ENCODE measurements around the gene RUNX1. TPM values are rescaled to one million over a fixed set of nuclear protein-coding genes. Genes with fewer than 3 reads are reported as not detected.

The RUNX1 gene
- total and polyA plus RNA-seq, 2 donors (not counting 1 experiment from before 2014, with no cell fraction given): 26.3 to 73.0 TPM

DNA sequence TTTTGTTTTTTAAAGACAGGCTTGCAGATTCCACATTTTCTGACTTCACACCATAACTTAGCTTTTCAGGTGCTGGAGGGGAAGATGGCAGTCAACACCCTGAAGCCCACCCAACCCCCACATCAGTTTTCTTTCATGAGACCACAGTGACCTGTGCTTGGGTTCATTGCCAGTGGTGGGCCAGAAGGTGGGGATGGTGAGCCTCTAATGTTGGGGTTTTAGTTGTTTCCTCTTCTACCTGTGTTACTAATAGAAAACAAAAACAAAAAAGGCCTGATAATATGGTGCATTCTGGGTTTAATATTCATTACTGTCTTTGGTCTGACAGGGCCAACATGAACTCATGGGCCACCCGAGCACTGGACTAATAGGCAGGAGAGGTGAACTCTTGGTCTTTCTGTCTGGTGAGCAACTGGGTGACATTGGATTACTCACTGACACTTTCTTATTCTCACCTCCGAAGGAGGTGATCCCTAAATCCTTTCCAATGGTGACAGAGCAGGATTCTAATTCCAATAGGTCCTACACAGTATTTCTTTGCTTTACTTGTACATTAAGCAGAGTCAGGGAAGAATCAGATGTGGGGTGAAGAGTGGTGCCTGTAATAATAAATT lies 247.5 kb downstream of the RUNX1 start:
- ATAC-seq (ENCODE audit: low read depth) (peak; percentile 70), DNase-seq (peak; percentile 55)
- H3K27me3 Mint-ChIP-seq: no peaks in the 10 kb centered on the region
- POLR2A ChIA-PET: interaction anchor here (0.8 kb wide), 1 partner anchor 849 kb away, joined by 3 read pairs; no protein-coding TSS in a partner anchor
- TF ChIP-seq EZH2 (IDR thresholded peaks at IDR 0.05; ENCODE audit: borderline replicate concordance, insufficient read depth, low read depth, low read length, poor library complexity, severe bottlenecking): no peak
- TF ChIP-seq, protein P1, sequence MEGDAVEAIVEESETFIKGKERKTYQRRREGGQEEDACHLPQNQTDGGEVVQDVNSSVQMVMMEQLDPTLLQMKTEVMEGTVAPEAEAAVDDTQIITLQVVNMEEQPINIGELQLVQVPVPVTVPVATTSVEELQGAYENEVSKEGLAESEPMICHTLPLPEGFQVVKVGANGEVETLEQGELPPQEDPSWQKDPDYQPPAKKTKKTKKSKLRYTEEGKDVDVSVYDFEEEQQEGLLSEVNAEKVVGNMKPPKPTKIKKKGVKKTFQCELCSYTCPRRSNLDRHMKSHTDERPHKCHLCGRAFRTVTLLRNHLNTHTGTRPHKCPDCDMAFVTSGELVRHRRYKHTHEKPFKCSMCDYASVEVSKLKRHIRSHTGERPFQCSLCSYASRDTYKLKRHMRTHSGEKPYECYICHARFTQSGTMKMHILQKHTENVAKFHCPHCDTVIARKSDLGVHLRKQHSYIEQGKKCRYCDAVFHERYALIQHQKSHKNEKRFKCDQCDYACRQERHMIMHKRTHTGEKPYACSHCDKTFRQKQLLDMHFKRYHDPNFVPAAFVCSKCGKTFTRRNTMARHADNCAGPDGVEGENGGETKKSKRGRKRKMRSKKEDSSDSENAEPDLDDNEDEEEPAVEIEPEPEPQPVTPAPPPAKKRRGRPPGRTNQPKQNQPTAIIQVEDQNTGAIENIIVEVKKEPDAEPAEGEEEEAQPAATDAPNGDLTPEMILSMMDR (IDR thresholded peaks at IDR 0.05): peak; percentile 68
- Histone ChIP-seq H3K27me3 (replicated peaks in 1 of 4; ENCODE audit: control extremely low read depth in 1 of 4, control insufficient read depth in 3 of 4, insufficient read depth in 4 of 4, low read length in 3 of 4) (no peaks in the 10 kb centered on the region), H2AFZ (ENCODE audit: insufficient read depth, low read depth, low read length, poor library complexity, severe bottlenecking) (no peak overlapping the region), H3K79me2 (ENCODE audit: control insufficient read depth, insufficient read depth, low read length) (no peaks in the 10 kb centered on the region), H3K4me3 (ENCODE audit: control extremely low read depth in 1 of 5, extremely low read depth in 1 of 5, insufficient read depth in 1 of 5, low read depth in 2 of 5, low read length in 4 of 5) (no peak overlapping the region), H3K9me3 (ENCODE audit: control extremely low read depth in 1 of 3, control insufficient read depth in 2 of 3, insufficient read depth in 1 of 3, low read length in 2 of 3) (no peaks in the 10 kb centered on the region), H3K9ac (ENCODE audit: low read length) (no peak overlapping the region), H3K4me1 (ENCODE audit: control insufficient read depth in 2 of 2, insufficient read depth in 2 of 2, low read length in 2 of 2) (no peaks in the 10 kb centered on the region), H4K20me1 (ENCODE audit: control insufficient read depth, insufficient read depth, low read length, poor library complexity, severe bottlenecking) (peaks cover 2% of the 10 kb centered on the region), H3K4me2 (replicated peaks; ENCODE audit: low read depth, low read length, poor library complexity, severe bottlenecking) (no peak overlapping the region), H3K27ac (ENCODE audit: low read length in 2 of 2) (peak overlapping the region in 1 of 2 donors; percentile 25), H3K36me3 (replicated peaks in 1 of 2; ENCODE audit: control extremely low read depth in 1 of 2, control insufficient read depth in 1 of 2, extremely low read depth in 1 of 2, insufficient read depth in 2 of 2, low read length in 1 of 2) (peaks cover 7 to 29% of the 10 kb centered on the region in 2 experiments)
- no peak overlapping the region for H3K27ac Mint-ChIP-seq
- intact Hi-C loops (cut with micrococcal nuclease): loop anchor here (1.0 to 5.0 kb wide), 6 partner anchors 87 to 1226 kb away; partner anchors contain the start of gene RUNX1
- peaks cover 20% of the 10 kb centered on the region for H3K4me1 Mint-ChIP-seq
- no peak overlapping the region for H3K4me3 Mint-ChIP-seq
- WGBS (ENCODE audit: insufficient coverage): 100% methylated on average over 1 of the region's 2 CpGs
- no peaks in the 10 kb centered on the region for H3K9me3 Mint-ChIP-seq (ENCODE audit: insufficient read depth)
- CTCF ChIA-PET: interaction anchor here (0.7 to 6.7 kb wide), 9 partner anchors 11 to 1038 kb away, joined by 3 to 45 read pairs (median 11); no protein-coding TSS in a partner anchor

Measured in B cell (primary cell).